Peyer's patch (tissue), 4 donors: ENCODE measurements around the gene SGCA. TPM values are rescaled to one million over a fixed set of nuclear protein-coding genes. Genes with fewer than 3 reads are reported as not detected.

Source experiments
- DNase-seq, 3 donors: peaks; one replicate each; pipeline ENCODE4 v3.0.0-alpha.2; 2017 to 2019
- H3K27ac ChIP-seq, 4 donors: fragments of 200-600 bp; sonication (generic); one replicate each; pipeline ENCODE4 v1.5.1; 2016 to 2019
- H3K27me3 ChIP-seq, 2 donors: fragments of 200-600 bp; sonication (generic); one replicate each; pipeline ENCODE4 v1.5.1; 2019
- H3K36me3 ChIP-seq, 3 donors: fragments of 200-600 bp; sonication (generic); one replicate each; pipeline ENCODE4 v1.5.1; 2016 to 2019
- H3K4me1 ChIP-seq, 4 donors: fragments of 200-600 bp; sonication (generic); one replicate each; pipeline ENCODE4 v1.5.1; 2016 to 2019
- H3K4me3 ChIP-seq, 4 donors: fragments of 200-600 bp; sonication (generic); 1 replicate in 3 of 4; 2 replicates in 1 of 4; pipeline ENCODE4 v1.5.1; 2016 to 2019; ENCODE audit warnings: mild to moderate bottlenecking in 1 of 4
- H3K9me3 ChIP-seq, 4 donors: fragments of 200-600 bp; sonication (generic); one replicate each; pipeline ENCODE4 v1.5.1; 2016 to 2019; ENCODE audit warnings: mild to moderate bottlenecking in 1 of 4
- CTCF ChIP-seq, 6 experiments: fragments of 450-650 bp in 4 of 6; fragments of 200-600 bp in 2 of 6; sonication (generic) in 1 of 6; IDR thresholded peaks; one replicate each; pipeline ENCODE4 v1.5.1; 2017 to 2019; ENCODE audit warnings: antibody characterized with exemption in 6 of 6, mild to moderate bottlenecking in 3 of 6, moderate library complexity in 1 of 6
- POLR2A ChIP-seq, 2 donors: fragments of 450-650 bp; IDR thresholded peaks; one replicate each; pipeline ENCODE4 v1.5.1; 2017; ENCODE audit warnings: antibody characterized with exemption in 2 of 2, mild to moderate bottlenecking in 2 of 2, moderate library complexity in 2 of 2
- total RNA-seq, 4 donors: library from RNA; depleted of rRNA; stranded (reverse); fragments of >200 nt; gene quantifications; one replicate each; pipeline ENCODE4 v1.1.0, GENCODE V29; 2016

Gene SGCA
- total RNA-seq, 4 donors from 2014 or later: 2.9 to 3.5 (median 3.5) TPM; not detected in 1

DNA sequence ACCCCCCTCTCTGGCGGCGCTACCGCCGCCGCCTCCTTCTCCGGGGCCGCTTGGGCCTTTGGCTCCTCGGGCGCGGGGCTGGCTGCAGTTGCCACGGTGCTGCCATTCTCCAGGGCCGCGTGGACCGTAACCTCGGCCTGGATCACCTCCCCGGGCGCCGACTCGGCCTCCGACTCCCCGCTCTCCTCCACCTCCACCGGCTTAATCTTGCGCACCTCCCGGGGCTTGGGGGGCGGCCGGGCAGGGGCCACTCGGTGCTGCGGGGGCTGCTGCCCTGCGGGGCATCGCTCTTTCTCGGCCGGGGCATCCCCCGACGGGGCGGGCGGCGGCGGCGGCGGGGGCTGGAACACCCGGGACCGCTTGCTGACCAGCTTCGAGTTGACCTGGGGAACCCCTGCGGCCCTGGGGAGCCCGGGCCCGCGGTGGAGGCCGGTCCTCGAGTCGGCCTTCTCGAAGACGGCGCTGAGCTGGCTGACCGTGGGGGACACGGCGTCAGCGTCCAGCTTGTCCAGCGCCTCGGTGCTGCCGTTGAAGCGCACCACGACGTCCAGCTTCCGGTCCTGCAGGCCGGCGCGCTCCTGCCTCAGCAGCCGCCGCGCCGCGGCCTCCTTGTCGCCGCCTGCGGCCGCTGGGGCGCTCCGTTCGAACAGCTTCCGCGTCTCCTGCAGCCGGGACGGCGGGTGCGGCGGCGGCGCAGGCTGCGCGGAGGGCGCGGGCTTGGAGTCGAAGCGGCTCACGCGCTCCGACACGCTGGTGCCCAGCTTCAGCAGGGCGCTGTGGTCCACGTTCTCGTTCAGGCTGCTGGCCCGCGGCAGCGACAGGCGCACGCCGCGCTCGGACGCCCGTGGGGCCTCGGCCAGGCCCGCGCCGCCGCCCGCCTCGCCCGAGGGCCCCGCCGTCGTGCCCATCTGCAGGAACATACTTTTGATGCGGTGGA, 16.1 kb upstream of the SGCA start:
- H3K9me3 ChIP-seq: no peaks in the 10 kb centered on the region
- peak overlapping the region; percentile 90 to 98 (median 92) for H3K4me3 ChIP-seq
- no peaks in the 10 kb centered on the region for H3K27me3 ChIP-seq
- H3K36me3 ChIP-seq: peaks cover 0 to 10% (median 0%) of the 10 kb centered on the region in 3 donors
- DNase-seq: peak; percentile 53 to 85 (median 82)
- TF ChIP-seq POLR2A (IDR thresholded peaks at IDR 0.05): peak in 1 of 2 donors; percentile 27
- TF ChIP-seq CTCF (IDR thresholded peaks at IDR 0.05): peak in 4 of 6 experiments; percentile 16 to 48 (median 38)
- peaks cover 8 to 70% (median 24%) of the 10 kb centered on the region in 4 donors for H3K4me1 ChIP-seq
- H3K27ac ChIP-seq: peak overlapping the region; percentile 86 to 99 (median 96)

DNA sequence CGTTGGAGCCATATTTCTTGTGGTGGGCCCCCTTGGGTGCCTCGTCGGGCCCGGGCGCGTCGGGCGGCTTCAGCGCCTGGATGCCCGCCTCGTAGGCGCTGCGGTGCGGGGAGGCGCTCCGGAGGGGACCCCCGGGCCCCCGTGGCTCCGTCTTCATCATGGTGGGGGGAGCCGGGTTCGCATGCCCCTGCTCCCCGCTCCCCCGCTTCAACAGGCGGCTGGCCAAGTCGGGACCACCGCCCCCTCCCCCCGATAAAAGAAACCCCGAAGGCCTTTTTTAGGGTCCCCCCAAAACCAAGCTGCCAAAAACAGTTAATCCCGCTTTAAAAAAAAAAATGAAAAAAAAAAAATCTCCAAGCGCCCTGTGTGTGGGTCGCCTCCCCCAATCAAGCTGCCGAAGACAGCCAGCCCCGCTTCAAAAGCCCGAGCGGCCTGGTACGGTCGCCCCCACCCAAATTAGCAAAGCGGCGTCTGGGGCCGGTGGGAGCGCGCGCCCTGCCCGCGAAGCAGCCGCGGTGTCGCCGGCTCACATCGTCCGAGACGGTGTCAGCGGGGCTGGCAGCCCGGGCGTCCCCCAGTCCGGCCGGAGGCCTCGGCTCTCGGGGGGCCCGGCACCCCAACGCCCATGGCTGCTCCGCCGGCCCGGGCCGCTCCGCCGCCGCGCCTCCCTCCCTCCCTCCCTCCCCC, 15.3 kb upstream of the SGCA start, which contains the start of gene PPP1R9B:
Gene PPP1R9B (minus strand): TSS at position 324 of the 687 bp plus-strand sequence. CDS start 164 bp downstream, at position 160.
- peaks cover 0 to 1% (median 0%) of the 10 kb centered on the region in 3 donors for H3K36me3 ChIP-seq
- TF ChIP-seq CTCF (IDR thresholded peaks at IDR 0.05): no peak
- no peak for TF ChIP-seq POLR2A (IDR thresholded peaks at IDR 0.05)
- no peaks in the 10 kb centered on the region for H3K9me3 ChIP-seq
- peak within 1 kb of the TSS; percentile 86 to 99 (median 96) for H3K27ac ChIP-seq
- no peaks in the 10 kb centered on the region for H3K27me3 ChIP-seq
- no peak for DNase-seq
- peak within 1 kb of the TSS; percentile 90 to 98 (median 92) for H3K4me3 ChIP-seq
- H3K4me1 ChIP-seq: peaks cover 8 to 65% (median 18%) of the 10 kb centered on the region in 4 donors

GRCh38 chr17:50151041-50151936, 14.5 kb upstream of the SGCA start:
- Histone ChIP-seq H3K27me3 (no peaks in the 10 kb centered on the region), H3K9me3 (no peaks in the 10 kb centered on the region), H3K27ac (peak overlapping the region; percentile 86 to 99 (median 96)), H3K4me3 (peak overlapping the region; percentile 90 to 98 (median 92)), H3K4me1 (peaks cover 8 to 57% (median 11%) of the 10 kb centered on the region in 4 donors), H3K36me3 (no peaks in the 10 kb centered on the region)
- TF ChIP-seq POLR2A (IDR thresholded peaks at IDR 0.05): peak in 1 of 2 donors; percentile 34
- peak; percentile 26 to 84 (median 68) for TF ChIP-seq CTCF (IDR thresholded peaks at IDR 0.05)
- peak; percentile 92 to 96 (median 92) for DNase-seq

- Histone ChIP-seq H3K27me3 (no peaks in the 10 kb centered on the region), H3K4me3 (peak overlapping the region; percentile 90 to 98 (median 92)), H3K9me3 (no peaks in the 10 kb centered on the region), H3K27ac (peak overlapping the region; percentile 86 to 99 (median 96)), H3K36me3 (no peaks in the 10 kb centered on the region), H3K4me1 (peaks cover 3 to 50% (median 6%) of the 10 kb centered on the region in 4 donors)
- peak; percentile 84 to 95 (median 90) for DNase-seq
- peak in 1 of 6 experiments; percentile 32 for TF ChIP-seq CTCF (IDR thresholded peaks at IDR 0.05)
- TF ChIP-seq POLR2A (IDR thresholded peaks at IDR 0.05): peak in 1 of 2 donors; percentile 18
Observed at GRCh38 chr17:50151937-50152547, 13.8 kb upstream of the SGCA start.
